Activated naive CD8-positive, alpha-beta T cell treated with anti-CD3 and anti-CD28 coated beads, Interleukin-2, amount 10 ng/mL, durations not matched to agents 7 days and 5 days (primary cell): Measurements from ENCODE around the gene ANKRD30B. TPM values are rescaled to one million over a fixed set of nuclear protein-coding genes. Genes with fewer than 3 reads are reported as not detected.
"Not testable (repeated sequence)": the region's sequence is repeated elsewhere in the genome, so short reads cannot be mapped to it uniquely, and the experiment has no call there.

Source experiments
- ATAC-seq: fragments of 150-1000 bp; cut with Tn5 transposase; one replicate; pipeline ENCODE4 v1.10.0; 2021; ENCODE audit warnings: low read depth, moderate library complexity
- POLR2A ChIA-PET: fragments of 350-600 bp; sonication (Branson Sonifier 250); formaldehyde crosslinking; loops from one replicate; lab custom pipeline; 2021; ENCODE audit warnings: antibody characterized with exemption; lab: Charles Lee
- DNase-seq: peaks from one replicate; pipeline ENCODE4 v3.0.0; 2021
- H3K27ac Mint-ChIP-seq: one replicate; pipeline ENCODE4 v1.8.0; 2022; ENCODE audit warnings: mild to moderate bottlenecking, mixed read lengths
- H3K27me3 Mint-ChIP-seq: one replicate; pipeline ENCODE4 v1.8.0; 2022; ENCODE audit warnings: mild to moderate bottlenecking, moderate library complexity, mixed read lengths
- H3K36me3 Mint-ChIP-seq: one replicate; pipeline ENCODE4 v1.8.0; 2021; ENCODE audit warnings: mild to moderate bottlenecking, mixed read lengths
- H3K4me1 Mint-ChIP-seq: one replicate; pipeline ENCODE4 v1.8.0; 2021; ENCODE audit warnings: mixed read lengths
- H3K4me3 Mint-ChIP-seq: one replicate; pipeline ENCODE4 v1.8.0; 2022; ENCODE audit warnings: mild to moderate bottlenecking, moderate library complexity, mixed read lengths
- H3K9me3 Mint-ChIP-seq: one replicate; pipeline ENCODE4 v1.8.0; 2021; ENCODE audit warnings: mixed read lengths
- microRNA-seq: library from miRNA; unstranded; fragments of <30 nt; microRNA quantifications from one replicate; pipeline ENCODE4 v1.2.0, GENCODE V29; 2022
- total RNA-seq, 2 experiments: library from RNA; stranded (reverse); gene quantifications; one replicate each; pipeline ENCODE4 v1.2.3, GENCODE V29; 2021

Gene ANKRD30B
- total RNA-seq, 2 experiments from 2014 or later = not detected

DNA sequence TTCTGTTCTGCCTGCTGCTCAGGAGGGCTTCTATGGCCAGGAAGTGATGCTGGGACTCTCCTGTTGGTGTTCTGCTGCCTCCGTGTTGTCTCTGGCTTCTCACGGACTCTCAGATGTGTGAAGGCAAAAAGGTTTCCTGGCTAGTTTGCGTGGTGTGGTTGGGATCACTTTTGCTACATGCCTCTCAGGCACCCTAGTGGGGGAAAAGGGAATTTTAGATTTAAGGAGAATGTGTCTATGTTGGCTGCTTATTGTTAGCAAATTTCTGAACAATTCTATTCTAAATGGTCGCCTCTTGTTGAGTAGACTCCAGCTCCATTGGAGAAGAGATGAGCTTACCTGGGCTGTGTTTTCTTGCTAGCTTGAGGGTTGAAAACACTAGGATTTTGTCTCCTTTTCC, 120.9 kb downstream of the ANKRD30B start:
- H3K4me1 Mint-ChIP-seq, H3K36me3 Mint-ChIP-seq, H3K27ac Mint-ChIP-seq, H3K4me3 Mint-ChIP-seq, ATAC-seq, DNase-seq, POLR2A ChIA-PET, H3K9me3 Mint-ChIP-seq, H3K27me3 Mint-ChIP-seq: not testable (repeated sequence)

DNA sequence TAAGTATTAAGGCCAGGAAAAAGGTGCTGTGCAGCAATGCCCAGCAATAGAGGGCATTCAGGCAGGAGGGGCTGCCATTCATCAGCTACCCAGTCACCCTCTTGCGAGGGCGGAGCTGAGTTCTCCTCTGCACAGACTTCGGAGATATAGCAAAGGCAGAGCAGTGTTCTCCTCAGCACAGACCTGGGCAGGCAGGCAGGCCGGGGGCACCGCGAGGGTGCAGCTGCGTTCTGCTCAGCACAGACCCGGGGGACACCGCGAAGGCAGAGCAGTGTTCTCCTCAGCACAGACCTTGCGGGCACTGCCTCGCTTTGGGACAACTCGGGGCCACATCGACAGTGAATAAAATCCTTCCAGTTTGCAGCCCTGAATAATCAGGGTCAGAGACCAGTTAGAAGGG, 130.9 kb downstream of the ANKRD30B start:
- H3K36me3 Mint-ChIP-seq, H3K4me1 Mint-ChIP-seq, ATAC-seq, POLR2A ChIA-PET, H3K27ac Mint-ChIP-seq, H3K4me3 Mint-ChIP-seq, H3K27me3 Mint-ChIP-seq, DNase-seq, H3K9me3 Mint-ChIP-seq: not testable (repeated sequence)

DNA sequence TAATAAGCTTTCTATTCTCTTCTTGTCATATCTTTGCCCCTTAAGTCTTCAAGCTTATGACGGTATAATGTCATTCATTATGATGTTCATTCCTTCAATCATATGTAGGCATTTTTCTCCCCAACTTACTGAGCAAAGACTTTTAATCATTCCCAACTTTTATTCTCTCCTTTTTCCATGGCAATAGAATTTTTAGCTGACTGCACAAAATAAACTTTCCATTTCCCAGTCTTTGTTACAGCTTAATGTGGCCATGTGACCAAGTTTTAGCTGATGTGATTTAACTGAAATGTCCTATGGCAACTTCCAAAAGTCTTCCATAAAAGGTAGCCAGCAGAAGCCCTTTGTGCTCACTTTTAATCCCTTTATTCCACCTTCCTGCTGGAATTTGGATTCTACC, 152.5 kb downstream of the ANKRD30B start:
- Mint-ChIP-seq H3K4me1 (no peaks in the 10 kb centered on the region), H3K4me3 (no peak overlapping the region), H3K36me3 (no peaks in the 10 kb centered on the region), H3K27me3 (peaks cover 3% of the 10 kb centered on the region), H3K9me3 (no peaks in the 10 kb centered on the region), H3K27ac (no peak overlapping the region)
- DNase-seq = no peak
- ATAC-seq = no peak
- POLR2A ChIA-PET = no interaction called here

Small RNA genes within 50 kb of the gene (microRNA-seq; reads per million reads assigned to microRNA genes)
- gene MIR3156-2 = not detected

Other genes starting within 250 kb of the ANKRD30B start
- not detected for gene POTEC, start 204.6 kb upstream of the ANKRD30B start, total RNA-seq